DOHH2 (cell line): ENCODE data around the gene CCDC78.
"Not testable (repeated sequence)": the region's sequence is repeated elsewhere in the genome, so short reads cannot be mapped to it uniquely, and the experiment has no call there.

ENCODE experiments used
- H3F3A ChIP-seq: fragments of 200-600 bp; sonication (generic), shearing (Covaris generic); 2 replicates; pipeline ENCODE4 v1.6.0; 2016; ENCODE audit warnings: antibody characterized with exemption, mild to moderate bottlenecking; ENCODE audit not compliant: control insufficient read depth, insufficient read depth
- H3K27ac ChIP-seq: fragments of 200-600 bp; sonication (generic); 2 replicates; pipeline ENCODE4 v1.5.1; 2014; ENCODE audit warnings: low read depth, mild to moderate bottlenecking, low read length, moderate library complexity
- H3K27me3 ChIP-seq: fragments of 200-600 bp; sonication (generic); 2 replicates; pipeline ENCODE4 v1.6.1; 2014; ENCODE audit warnings: mild to moderate bottlenecking, low read length, mixed read lengths; ENCODE audit not compliant: control insufficient read depth
- H3K36me3 ChIP-seq: fragments of 200-600 bp; sonication (generic); 2 replicates; pipeline ENCODE4 v1.6.1; 2014; ENCODE audit warnings: mild to moderate bottlenecking, low read length, moderate library complexity, mixed read lengths; ENCODE audit not compliant: control insufficient read depth
- H3K4me1 ChIP-seq: fragments of 200-600 bp; sonication (generic); 2 replicates; pipeline ENCODE4 v1.6.1; 2014; ENCODE audit warnings: mild to moderate bottlenecking, low read length, mixed read lengths; ENCODE audit not compliant: control insufficient read depth
- H3K4me2 ChIP-seq: fragments of 200-600 bp; sonication (generic); 2 replicates; pipeline ENCODE4 v1.6.0; 2014; ENCODE audit warnings: mild to moderate bottlenecking, low read length, moderate library complexity
- H3K4me3 ChIP-seq: fragments of 200-600 bp; sonication (generic); 2 replicates; pipeline ENCODE4 v1.5.1; 2014; ENCODE audit warnings: mild to moderate bottlenecking, low read length, mixed read lengths
- H3K79me2 ChIP-seq: fragments of 200-600 bp; sonication (generic); 2 replicates; pipeline ENCODE4 v1.6.1; 2014; ENCODE audit warnings: mild to moderate bottlenecking, low read length, mixed read lengths; ENCODE audit not compliant: control insufficient read depth
- H3K9me2 ChIP-seq: fragments of 200-600 bp; sonication (generic); replicated peaks from 2 replicates; pipeline ENCODE4 v1.6.1; 2014; ENCODE audit warnings: mild to moderate bottlenecking, low read length, mixed read lengths; ENCODE audit not compliant: control insufficient read depth
- H3K9me3 ChIP-seq: fragments of 200-600 bp; sonication (generic); 2 replicates; pipeline ENCODE4 v1.6.1; 2014; ENCODE audit warnings: antibody characterized with exemption, low read length, mixed read lengths; ENCODE audit not compliant: control insufficient read depth, insufficient read depth
- H4K20me1 ChIP-seq: fragments of 200-600 bp; sonication (generic); 2 replicates; pipeline ENCODE4 v1.6.0; 2014; ENCODE audit warnings: low read depth, mild to moderate bottlenecking, antibody characterized with exemption, low read length, moderate library complexity; ENCODE audit not compliant: control insufficient read depth, insufficient read depth
- EZH2phosphoT487 ChIP-seq: fragments of 200-600 bp; sonication (generic); IDR thresholded peaks from 2 replicates; pipeline ENCODE4 v1.6.1; 2017; ENCODE audit warnings: borderline replicate concordance, mild to moderate bottlenecking, antibody characterized with exemption, low read length, moderate library complexity, mixed read lengths
- TF ChIP-seq, protein P1 (sequence below): fragments of 200-600 bp; sonication (generic); IDR thresholded peaks from one replicate; pipeline ENCODE4 v1.5.1; 2014; ENCODE audit warnings: antibody characterized with exemption, mild to moderate bottlenecking, low read depth, low read length; ENCODE audit not compliant: poor library complexity, severe bottlenecking

Gene CCDC78

DNA sequence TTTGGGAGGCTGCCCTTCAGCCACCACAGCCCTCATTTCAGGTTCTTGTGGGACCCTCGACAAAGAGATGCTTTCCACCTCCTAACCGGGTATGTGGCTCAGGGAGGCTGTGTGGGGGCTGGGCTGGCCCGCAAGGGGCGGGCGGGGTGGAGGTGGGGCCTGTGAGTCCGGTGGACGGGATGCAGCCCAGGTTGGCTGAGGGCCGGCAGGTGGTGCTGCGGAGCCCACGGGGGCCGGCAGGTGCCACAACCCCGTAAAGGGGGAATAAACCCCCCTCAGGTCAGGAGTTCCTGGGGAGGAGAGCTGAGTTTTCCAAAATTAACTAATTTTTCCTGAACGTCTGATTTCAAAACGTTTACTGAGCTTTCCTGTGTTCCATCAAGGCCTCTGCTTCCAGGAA, 19.5 kb upstream of the CCDC78 start:
- no peaks in the 10 kb centered on the region for H3K27me3 ChIP-seq
- H4K20me1 ChIP-seq: no peaks in the 10 kb centered on the region
- H3K4me1 ChIP-seq: peaks cover 9% of the 10 kb centered on the region; the same call in 1 of the 2 replicates
- H3K9me2 ChIP-seq: no peaks in the 10 kb centered on the region
- H3K4me2 ChIP-seq: no peak overlapping the region
- H3K36me3 ChIP-seq: no peaks in the 10 kb centered on the region
- no peak overlapping the region for H3K4me3 ChIP-seq
- TF ChIP-seq EZH2phosphoT487: no peak
- TF ChIP-seq, protein P1, sequence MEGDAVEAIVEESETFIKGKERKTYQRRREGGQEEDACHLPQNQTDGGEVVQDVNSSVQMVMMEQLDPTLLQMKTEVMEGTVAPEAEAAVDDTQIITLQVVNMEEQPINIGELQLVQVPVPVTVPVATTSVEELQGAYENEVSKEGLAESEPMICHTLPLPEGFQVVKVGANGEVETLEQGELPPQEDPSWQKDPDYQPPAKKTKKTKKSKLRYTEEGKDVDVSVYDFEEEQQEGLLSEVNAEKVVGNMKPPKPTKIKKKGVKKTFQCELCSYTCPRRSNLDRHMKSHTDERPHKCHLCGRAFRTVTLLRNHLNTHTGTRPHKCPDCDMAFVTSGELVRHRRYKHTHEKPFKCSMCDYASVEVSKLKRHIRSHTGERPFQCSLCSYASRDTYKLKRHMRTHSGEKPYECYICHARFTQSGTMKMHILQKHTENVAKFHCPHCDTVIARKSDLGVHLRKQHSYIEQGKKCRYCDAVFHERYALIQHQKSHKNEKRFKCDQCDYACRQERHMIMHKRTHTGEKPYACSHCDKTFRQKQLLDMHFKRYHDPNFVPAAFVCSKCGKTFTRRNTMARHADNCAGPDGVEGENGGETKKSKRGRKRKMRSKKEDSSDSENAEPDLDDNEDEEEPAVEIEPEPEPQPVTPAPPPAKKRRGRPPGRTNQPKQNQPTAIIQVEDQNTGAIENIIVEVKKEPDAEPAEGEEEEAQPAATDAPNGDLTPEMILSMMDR: peak; percentile 41
- no peaks in the 10 kb centered on the region for H3K9me3 ChIP-seq
- H3F3A ChIP-seq: no peaks in the 10 kb centered on the region
- H3K27ac ChIP-seq: no peak overlapping the region
- H3K79me2 ChIP-seq: no peaks in the 10 kb centered on the region

DNA sequence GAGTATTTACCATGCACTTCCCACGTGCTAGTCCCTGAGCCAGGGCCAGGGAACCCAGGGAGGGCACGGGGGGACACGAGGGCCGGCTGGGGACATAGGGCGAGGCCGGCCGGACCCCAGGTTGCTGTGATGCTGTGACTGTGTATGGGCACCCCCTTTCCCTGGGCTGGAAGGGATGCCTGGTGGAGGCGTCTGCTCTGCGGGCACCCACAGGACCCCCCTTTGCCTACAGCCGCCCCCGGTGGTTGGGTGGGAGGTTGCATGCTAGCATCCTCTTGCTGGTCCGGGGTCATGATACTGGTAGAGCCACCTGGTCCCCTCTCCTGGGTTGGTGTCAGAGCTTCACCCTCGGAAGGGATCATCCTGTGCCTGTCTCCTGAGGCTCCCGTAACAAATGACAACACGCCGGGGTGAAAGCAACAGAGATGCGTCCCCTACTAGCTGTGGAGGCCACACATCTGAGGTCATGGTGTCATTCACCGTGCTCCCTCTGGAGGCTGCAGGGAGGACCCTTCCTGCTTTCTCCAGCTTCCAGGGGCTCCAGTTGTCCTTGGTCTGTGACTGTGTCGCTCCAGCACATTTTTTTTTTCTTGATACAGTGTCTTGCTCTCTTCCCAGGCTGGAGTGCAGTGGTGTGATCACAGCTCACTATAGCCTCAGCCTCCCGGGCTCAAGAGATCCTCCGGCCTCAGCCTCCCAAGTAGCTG, 17.7 kb upstream of the CCDC78 start:
- H3K79me2 ChIP-seq: peaks cover 17% of the 10 kb centered on the region
- peaks cover 20% of the 10 kb centered on the region for H3K4me1 ChIP-seq
- TF ChIP-seq EZH2phosphoT487: no peak
- TF ChIP-seq, protein P1: peak; percentile 52
- H3K9me2 ChIP-seq: no peaks in the 10 kb centered on the region
- peaks cover 6% of the 10 kb centered on the region; the same call in 1 of the 2 replicates for H3F3A ChIP-seq
- no peaks in the 10 kb centered on the region for H3K27me3 ChIP-seq
- no peak overlapping the region for H3K4me2 ChIP-seq
- no peak overlapping the region for H3K4me3 ChIP-seq
- H3K9me3 ChIP-seq: no peaks in the 10 kb centered on the region
- no peak overlapping the region for H3K27ac ChIP-seq
- no peaks in the 10 kb centered on the region for H4K20me1 ChIP-seq
- H3K36me3 ChIP-seq: peaks cover 15% of the 10 kb centered on the region

DNA sequence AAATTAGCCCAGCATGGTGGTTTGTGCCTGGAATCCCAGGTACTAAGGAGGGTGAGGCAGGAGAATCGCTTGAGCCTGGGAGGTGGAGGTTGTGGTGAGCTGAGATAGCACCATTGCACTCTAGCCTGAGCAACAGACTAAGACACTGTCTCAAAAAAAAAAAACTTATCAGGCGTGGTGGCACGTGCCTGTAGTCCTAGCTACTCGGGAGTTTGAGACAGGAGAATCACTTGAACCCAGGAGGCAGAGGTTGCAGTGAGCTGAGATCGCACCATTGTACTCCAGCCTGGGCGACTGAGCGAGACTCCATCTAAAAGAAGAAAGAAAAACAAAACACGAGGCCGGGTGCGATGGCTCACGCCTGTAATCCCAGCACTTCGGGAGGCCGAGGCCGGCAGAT, 16.7 kb upstream of the CCDC78 start:
- not testable (repeated sequence) for H3K27ac ChIP-seq, H3K9me2 ChIP-seq, H3K4me3 ChIP-seq, H4K20me1 ChIP-seq, H3K27me3 ChIP-seq, H3K9me3 ChIP-seq, H3K4me2 ChIP-seq
- Histone ChIP-seq H3K79me2 (peaks cover 17% of the 10 kb centered on the region), H3K4me1 (peaks cover 29% of the 10 kb centered on the region), H3K36me3 (peaks cover 21% of the 10 kb centered on the region), H3F3A (peaks cover 12% of the 10 kb centered on the region)

DNA sequence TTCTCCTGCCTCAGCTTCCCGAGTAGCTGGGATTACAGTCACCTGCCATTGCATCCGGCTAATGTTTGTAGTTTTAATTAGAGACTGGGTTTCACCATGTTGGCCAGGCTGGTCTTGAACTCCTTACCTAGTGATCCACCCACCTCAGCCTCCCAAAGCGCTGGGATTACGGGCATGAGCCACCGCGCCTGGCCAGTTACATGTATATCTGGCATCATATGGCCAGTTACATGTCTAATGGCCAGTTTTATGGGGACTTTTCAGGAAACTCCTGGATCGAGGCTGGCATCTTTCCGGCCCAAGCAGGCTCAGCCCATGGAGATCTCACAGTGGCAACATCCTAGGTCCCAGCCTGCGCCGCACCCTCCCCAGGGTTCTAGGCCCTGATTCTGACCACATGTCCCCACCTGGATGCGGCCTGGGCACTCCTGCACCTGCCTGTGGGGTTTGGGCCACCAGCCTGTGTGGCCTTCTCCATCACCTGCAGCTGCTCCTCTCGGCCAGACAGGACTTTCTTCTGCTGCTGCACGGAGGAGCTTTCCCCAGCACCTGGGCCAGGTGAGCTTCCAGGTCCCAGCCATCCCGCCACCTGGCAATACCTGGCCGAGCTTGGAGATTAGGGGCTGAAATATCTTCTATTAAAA, 15.9 kb upstream of the CCDC78 start:
- no peaks in the 10 kb centered on the region for H3K9me3 ChIP-seq
- no peaks in the 10 kb centered on the region for H4K20me1 ChIP-seq
- H3K4me3 ChIP-seq: no peak overlapping the region
- peaks cover 37% of the 10 kb centered on the region for H3K4me1 ChIP-seq
- peaks cover 27% of the 10 kb centered on the region for H3K36me3 ChIP-seq
- H3K79me2 ChIP-seq: peaks cover 21% of the 10 kb centered on the region
- peak overlapping the region; percentile 100; the same call in 1 of the 2 replicates for H3K4me2 ChIP-seq
- no peaks in the 10 kb centered on the region for H3K9me2 ChIP-seq
- no peak for TF ChIP-seq EZH2phosphoT487
- TF ChIP-seq, protein P1: no peak
- H3K27ac ChIP-seq: no peak overlapping the region
- H3F3A ChIP-seq: peaks cover 15% of the 10 kb centered on the region
- H3K27me3 ChIP-seq: no peaks in the 10 kb centered on the region
